HG03521 (cell line): Measurements from ENCODE around the gene RTN3.
"Not testable (repeated sequence)": the region's sequence is repeated elsewhere in the genome, so short reads cannot be mapped to it uniquely, and the experiment has no call there.

ENCODE experiments used
- ATAC-seq: cut with Tn5 transposase; IDR thresholded peaks from one replicate; pipeline ENCODE4 v1.9.1; 2021; ENCODE audit warnings: mild to moderate bottlenecking, moderate library complexity; ENCODE audit not compliant: unreplicated experiment

RTN3 gene

GRCh38 chr11:63680834-63681320 lies 423 bp upstream of the RTN3 start:
- no peak for ATAC-seq

- ATAC-seq, result peak; percentile 7
Observed at GRCh38 chr11:63682066-63683021, 1.0 kb downstream of the RTN3 start.

- ATAC-seq, result no peak
Observed at GRCh38 chr11:63683133-63683991, 2.1 kb downstream of the RTN3 start.

GRCh38 chr11:63685158-63685721 lies 3.9 kb downstream of the RTN3 start:
- ATAC-seq, result not testable (repeated sequence)

- no peak for ATAC-seq
Observed at GRCh38 chr11:63686926-63687325, 5.6 kb downstream of the RTN3 start.

GRCh38 chr11:63687845-63688244 lies 6.5 kb downstream of the RTN3 start:
- no peak for ATAC-seq

- ATAC-seq, result no peak
Observed at GRCh38 chr11:63694596-63694995, 13.3 kb downstream of the RTN3 start.

GRCh38 chr11:63698976-63699733 lies 17.9 kb downstream of the RTN3 start:
- no peak for ATAC-seq

GRCh38 chr11:63699896-63700295 lies 18.6 kb downstream of the RTN3 start:
- no peak for ATAC-seq

GRCh38 chr11:63705526-63705925 lies 24.2 kb downstream of the RTN3 start:
- no peak for ATAC-seq

GRCh38 chr11:63708764-63709163 lies 27.5 kb downstream of the RTN3 start:
- ATAC-seq, result no peak

- no peak for ATAC-seq
Observed at GRCh38 chr11:63709336-63709884, 28.1 kb downstream of the RTN3 start.

- ATAC-seq, result no peak
Observed at GRCh38 chr11:63710476-63711217, 29.3 kb downstream of the RTN3 start.

- ATAC-seq, result no peak
Observed at GRCh38 chr11:63711838-63712237, 30.5 kb downstream of the RTN3 start.

GRCh38 chr11:63713766-63714165 lies 32.5 kb downstream of the RTN3 start:
- ATAC-seq, result no peak

GRCh38 chr11:63716046-63716445 lies 34.7 kb downstream of the RTN3 start:
- no peak for ATAC-seq

- no peak for ATAC-seq
Observed at GRCh38 chr11:63719001-63719400, 37.7 kb downstream of the RTN3 start.

- no peak for ATAC-seq
Observed at GRCh38 chr11:63719987-63720386, 38.7 kb downstream of the RTN3 start.

- ATAC-seq, result no peak
Observed at GRCh38 chr11:63720611-63721010, 39.3 kb downstream of the RTN3 start.
